Measurements from ENCODE around the gene UTP14A. TPM values are rescaled to one million over a fixed set of nuclear protein-coding genes. Genes with fewer than 3 reads are reported as not detected.

UTP14A gene
- total RNA-seq, 1 donor from 2014 or later, result 24.1 TPM

GRCh38 chrX:129953881-129954280, 47.9 kb downstream of the UTP14A start:
- peaks cover 5% of the 10 kb centered on the region for H3K9me3 Mint-ChIP-seq
- H3K36me3 Mint-ChIP-seq (ENCODE audit: low read depth), result peaks cover 3% of the 10 kb centered on the region
- peaks cover 48% of the 10 kb centered on the region for H3K4me1 Mint-ChIP-seq
- no peak overlapping the region for H3K27ac Mint-ChIP-seq (ENCODE audit: unreplicated experiment)
- no peak for DNase-seq (ENCODE audit: low read depth, low spot score)
- peak overlapping the region; percentile 85 for H3K4me3 Mint-ChIP-seq
- H3K27me3 Mint-ChIP-seq (ENCODE audit: low read depth), result peaks cover 11% of the 10 kb centered on the region
- no peak for TF ChIP-seq CTCF (conservative IDR thresholded peaks at IDR 0.05)

DNA sequence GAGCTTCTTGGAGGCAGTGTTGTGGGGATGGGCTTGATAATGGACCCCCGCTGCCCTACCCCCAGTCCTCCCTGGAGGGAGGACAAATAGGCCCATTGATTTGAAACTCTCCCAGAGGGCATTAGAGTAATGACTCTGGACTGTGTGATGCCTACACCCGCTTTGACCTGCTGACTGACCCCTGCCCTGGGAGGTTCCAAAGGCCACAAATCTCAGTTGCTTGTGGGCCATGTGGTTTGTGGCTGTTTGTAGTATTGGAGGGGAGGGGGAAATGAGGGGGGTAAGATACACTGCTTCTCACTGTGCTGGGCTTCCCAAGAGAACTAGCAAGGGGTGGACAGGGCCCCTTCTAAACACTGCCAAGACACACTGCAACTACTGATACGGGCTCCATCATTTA, 48.8 kb downstream of the UTP14A start:
- Mint-ChIP-seq H3K27me3 (ENCODE audit: low read depth) (peaks cover 11% of the 10 kb centered on the region), H3K36me3 (ENCODE audit: low read depth) (peaks cover 1% of the 10 kb centered on the region), H3K9me3 (peaks cover 5% of the 10 kb centered on the region), H3K4me3 (peak overlapping the region; percentile 85), H3K4me1 (peaks cover 56% of the 10 kb centered on the region), H3K27ac (ENCODE audit: unreplicated experiment) (peak overlapping the region; percentile 84)
- DNase-seq (ENCODE audit: low read depth, low spot score), result peak; percentile 42
- TF ChIP-seq CTCF (conservative IDR thresholded peaks at IDR 0.05), result no peak

DNA sequence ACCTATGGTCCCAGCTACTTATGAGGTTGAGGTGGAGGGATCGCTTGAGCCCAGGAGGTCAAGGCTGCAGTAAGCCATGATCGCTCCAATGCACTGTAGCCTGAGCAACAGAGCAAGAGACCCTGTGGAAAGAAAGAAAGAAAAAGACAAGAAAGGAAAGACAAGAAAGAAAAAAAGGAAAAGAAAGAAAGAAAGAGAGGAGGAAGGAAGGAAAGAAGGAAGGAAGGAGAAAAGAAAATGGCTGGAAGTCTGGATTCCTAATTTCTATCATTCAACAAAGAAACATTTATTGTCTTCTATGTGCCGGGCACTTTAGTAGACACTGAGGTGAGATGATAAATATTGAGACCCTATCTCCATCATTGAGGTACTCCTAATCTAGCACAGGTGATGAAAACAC, 49.7 kb downstream of the UTP14A start:
- Mint-ChIP-seq H3K9me3 (peaks cover 5% of the 10 kb centered on the region), H3K4me1 (peaks cover 59% of the 10 kb centered on the region), H3K27ac (ENCODE audit: unreplicated experiment) (no peak overlapping the region), H3K27me3 (ENCODE audit: low read depth) (peaks cover 11% of the 10 kb centered on the region), H3K36me3 (ENCODE audit: low read depth) (no peaks in the 10 kb centered on the region), H3K4me3 (peak overlapping the region; percentile 31)
- TF ChIP-seq CTCF (conservative IDR thresholded peaks at IDR 0.05), result no peak
- no peak for DNase-seq (ENCODE audit: low read depth, low spot score)

- TF ChIP-seq CTCF (conservative IDR thresholded peaks at IDR 0.05), result no peak
- Mint-ChIP-seq H3K27ac (ENCODE audit: unreplicated experiment) (no peak overlapping the region), H3K27me3 (ENCODE audit: low read depth) (peaks cover 11% of the 10 kb centered on the region)
These were observed 50.2 kb downstream of the UTP14A start for GRCh38 chrX:129956145-129956544.

DNA sequence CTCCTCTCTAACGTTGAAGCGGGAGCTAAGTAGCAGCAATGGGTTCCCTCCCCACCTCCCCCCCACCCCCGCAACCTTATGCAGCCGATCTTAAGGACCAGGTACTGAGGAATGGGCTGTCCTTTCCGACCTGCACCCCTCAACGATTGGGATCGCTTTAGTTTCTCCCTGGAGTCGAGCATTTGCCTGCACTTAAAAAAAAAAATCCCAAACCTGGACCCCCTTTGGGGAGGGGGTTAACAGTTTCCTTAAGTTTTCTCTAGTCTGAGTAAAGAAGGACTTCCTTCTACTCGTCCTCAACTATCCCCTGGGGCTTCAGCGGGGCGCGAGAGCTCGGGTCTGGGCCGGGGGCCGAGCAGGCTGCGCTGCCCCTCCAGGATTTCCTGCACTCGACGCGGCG, 50.8 kb downstream of the UTP14A start:
- no peak overlapping the region for H3K27ac Mint-ChIP-seq (ENCODE audit: unreplicated experiment)
- H3K27me3 Mint-ChIP-seq (ENCODE audit: low read depth), result peaks cover 11% of the 10 kb centered on the region
- H3K4me1 Mint-ChIP-seq, result peaks cover 68% of the 10 kb centered on the region
- peaks cover 5% of the 10 kb centered on the region for H3K9me3 Mint-ChIP-seq
- no peak for TF ChIP-seq CTCF (conservative IDR thresholded peaks at IDR 0.05)
- peak overlapping the region; percentile 64 for H3K4me3 Mint-ChIP-seq
- no peaks in the 10 kb centered on the region for H3K36me3 Mint-ChIP-seq (ENCODE audit: low read depth)
- DNase-seq (ENCODE audit: low read depth, low spot score), result no peak

More at GRCh38 chrX:129956145-129956544, 50.2 kb downstream of the UTP14A start:
- no peak for DNase-seq (ENCODE audit: low read depth, low spot score)
- Mint-ChIP-seq H3K4me3 (peak overlapping the region; percentile 64), H3K36me3 (ENCODE audit: low read depth) (no peaks in the 10 kb centered on the region), H3K9me3 (peaks cover 5% of the 10 kb centered on the region), H3K4me1 (peaks cover 63% of the 10 kb centered on the region)

Measured in neural crest cell (in vitro differentiated cells).